Activated CD4-positive, alpha-beta T cell treated with anti-CD3 and anti-CD28 coated beads for 24 hours (primary cell): ENCODE results near the gene HLA-DQA1.
"Not testable (repeated sequence)": the region's sequence is repeated elsewhere in the genome, so short reads cannot be mapped to it uniquely, and the experiment has no call there.

Source experiments
- DNase-seq, 2 donors: peaks; one replicate each; pipeline ENCODE4 v3.0.0-alpha.2; 2020; ENCODE audit warnings: low read depth in 2 of 2

HLA-DQA1 gene

GRCh38 chr6:32637219-32637880 lies at the start of gene HLA-DQA1:
Gene HLA-DQA1 (plus strand): TSS chr6:32637406. CDS start chr6:32637459, 53 bp downstream.
- DNase-seq: no peak

- no peak for DNase-seq
Observed at GRCh38 chr6:32588156-32588555, 49.0 kb upstream of the HLA-DQA1 start.

- DNase-seq: no peak
Observed at GRCh38 chr6:32589596-32590449, 47.4 kb upstream of the HLA-DQA1 start, which contains the start of gene HLA-DRB1. Gene HLA-DRB1 (minus strand): TSS chr6:32589848. CDS start chr6:32589742, 106 bp downstream.

GRCh38 chr6:32590713-32591112 lies 46.5 kb upstream of the HLA-DQA1 start:
- DNase-seq: not testable (repeated sequence)

- DNase-seq: no peak
Observed at GRCh38 chr6:32597024-32597423, 40.2 kb upstream of the HLA-DQA1 start.

- no peak for DNase-seq
Observed at GRCh38 chr6:32602383-32602782, 34.8 kb upstream of the HLA-DQA1 start.

GRCh38 chr6:32603222-32603621 lies 34.0 kb upstream of the HLA-DQA1 start:
- no peak for DNase-seq

- DNase-seq: no peak
Observed at GRCh38 chr6:32603888-32604287, 33.3 kb upstream of the HLA-DQA1 start.

- no peak for DNase-seq
Observed at GRCh38 chr6:32604434-32604877, 32.8 kb upstream of the HLA-DQA1 start.

- no peak for DNase-seq
Observed at GRCh38 chr6:32607263-32607987, 29.8 kb upstream of the HLA-DQA1 start.

GRCh38 chr6:32607988-32608298 lies 29.3 kb upstream of the HLA-DQA1 start:
- no peak for DNase-seq

- no peak for DNase-seq
Observed at GRCh38 chr6:32608362-32608761, 28.8 kb upstream of the HLA-DQA1 start.

GRCh38 chr6:32609391-32609730 lies 27.8 kb upstream of the HLA-DQA1 start:
- no peak for DNase-seq

GRCh38 chr6:32609731-32610640 lies 27.2 kb upstream of the HLA-DQA1 start:
- DNase-seq: peak in 1 of 2 donors; percentile 30

GRCh38 chr6:32610682-32611296 lies 26.4 kb upstream of the HLA-DQA1 start:
- no peak for DNase-seq

- no peak for DNase-seq
Observed at GRCh38 chr6:32613475-32613874, 23.7 kb upstream of the HLA-DQA1 start.

GRCh38 chr6:32614366-32615081 lies 22.7 kb upstream of the HLA-DQA1 start:
- DNase-seq: no peak

- no peak for DNase-seq
Observed at GRCh38 chr6:32615885-32616532, 21.2 kb upstream of the HLA-DQA1 start.

GRCh38 chr6:32617751-32618150 lies 19.5 kb upstream of the HLA-DQA1 start:
- DNase-seq: no peak

GRCh38 chr6:32621372-32621771 lies 15.8 kb upstream of the HLA-DQA1 start:
- no peak for DNase-seq
